ENCODE results near the gene IL1RAPL1.

Gene IL1RAPL1

GRCh38 chrX:29643181-29643580 lies 1055.9 kb downstream of the IL1RAPL1 start:
- no peak for DNase-seq (ENCODE audit: low read depth)

DNA sequence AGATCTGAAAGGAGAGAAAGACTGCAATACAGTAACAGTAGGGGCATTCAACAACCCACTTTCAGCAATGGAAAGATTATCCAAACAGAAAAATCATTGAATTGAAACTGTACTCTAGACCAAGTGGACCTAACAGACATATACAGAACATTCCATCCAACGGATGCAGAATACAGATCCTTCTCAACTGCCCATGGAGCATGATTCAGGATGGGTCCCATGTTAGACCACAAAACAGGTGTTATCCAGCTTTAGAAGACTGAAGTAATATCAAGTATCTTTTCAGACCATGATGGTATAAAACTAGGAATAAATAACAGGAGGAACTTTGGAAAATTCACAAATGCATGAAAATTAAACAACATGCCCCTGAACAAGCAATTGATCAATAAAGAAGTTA lies 1060.9 kb downstream of the IL1RAPL1 start:
- no peak for DNase-seq (ENCODE audit: low read depth)

DNA sequence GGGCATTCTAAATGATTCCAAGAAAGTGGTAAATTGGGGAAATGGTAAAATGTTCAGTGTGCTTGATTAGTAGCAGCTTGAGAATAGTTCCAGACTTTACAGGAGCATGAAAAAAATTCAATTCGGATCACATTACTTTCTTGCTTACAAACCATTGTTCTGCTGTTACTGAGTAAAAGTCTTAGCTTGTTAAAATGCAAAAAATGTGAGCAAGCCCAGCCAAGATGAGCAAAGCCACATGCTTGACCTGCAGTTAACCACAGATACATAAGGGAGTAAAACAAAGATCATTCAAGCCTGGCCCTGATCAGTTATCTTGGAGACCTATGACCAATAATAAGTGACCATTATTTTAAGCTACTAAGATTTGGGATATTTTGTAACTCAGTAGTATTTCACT lies 1065.2 kb downstream of the IL1RAPL1 start:
- no peak for DNase-seq (ENCODE audit: low read depth)

GRCh38 chrX:29653721-29654120 lies 1066.5 kb downstream of the IL1RAPL1 start:
- no peak for DNase-seq (ENCODE audit: low read depth)

DNA sequence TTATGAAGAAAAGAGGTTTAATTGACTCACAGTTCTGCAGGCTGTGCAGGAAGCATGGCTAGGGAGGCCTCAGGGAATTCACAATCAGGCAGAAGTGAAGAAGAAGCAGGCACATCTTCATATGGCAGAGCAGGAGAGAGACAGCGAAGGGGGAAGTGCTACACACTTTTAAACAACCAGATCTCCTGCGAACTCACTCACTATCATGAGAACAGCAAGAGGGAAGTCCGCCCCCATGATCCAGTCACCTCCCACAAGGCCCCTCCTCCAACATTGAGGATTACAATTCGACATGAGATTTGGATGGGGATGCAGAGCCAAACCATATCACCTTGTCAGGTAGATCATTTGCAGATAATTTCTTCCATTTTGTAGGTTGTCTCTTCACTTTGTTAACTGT lies 1072.7 kb downstream of the IL1RAPL1 start:
- no peak for DNase-seq (ENCODE audit: low read depth)

- no peak for DNase-seq (ENCODE audit: low read depth)
These were observed 1074.0 kb downstream of the IL1RAPL1 start for GRCh38 chrX:29661290-29661689.

GRCh38 chrX:29662101-29662500 lies 1074.9 kb downstream of the IL1RAPL1 start:
- DNase-seq (ENCODE audit: low read depth): no peak

- no peak for DNase-seq (ENCODE audit: low read depth)
These were observed 1075.7 kb downstream of the IL1RAPL1 start for GRCh38 chrX:29662759-29663503.

DNA sequence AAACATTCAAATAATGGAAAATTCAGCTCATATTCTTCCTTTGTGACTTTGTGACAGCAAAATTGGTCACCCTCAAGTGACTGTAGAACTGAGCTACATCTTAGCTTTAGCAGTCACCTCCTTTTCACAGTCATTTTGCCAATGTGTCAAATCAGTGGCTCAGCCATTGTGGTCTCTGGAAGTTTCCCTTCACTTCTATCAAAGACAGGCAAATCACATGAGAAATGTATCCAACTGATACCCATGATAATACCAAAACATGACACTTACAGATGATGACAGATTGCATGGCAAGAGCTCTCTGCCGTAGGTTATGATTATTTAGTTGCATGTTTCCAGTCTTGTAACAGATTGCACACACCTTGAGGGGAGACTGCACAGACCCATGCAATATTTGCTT lies 1078.3 kb downstream of the IL1RAPL1 start:
- DNase-seq (ENCODE audit: low read depth): no peak

DNA sequence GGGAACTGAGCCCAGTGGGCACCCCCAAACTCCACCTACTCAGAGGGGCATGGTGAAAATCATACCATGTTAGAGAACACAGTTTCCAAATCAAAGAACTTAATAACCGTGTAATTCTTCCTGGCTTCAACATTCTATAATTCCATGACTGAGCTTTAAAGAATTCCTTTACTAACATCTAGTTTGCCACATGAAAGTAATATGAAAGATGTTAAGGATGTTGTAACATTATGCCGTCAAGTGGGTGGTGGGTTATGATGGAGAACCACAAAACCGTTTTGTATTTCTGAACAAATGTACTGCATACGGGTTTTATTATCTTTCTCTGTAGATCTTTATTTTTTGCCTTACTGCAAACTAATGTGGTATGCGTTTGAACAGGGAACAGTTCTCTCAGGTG lies 1079.1 kb downstream of the IL1RAPL1 start:
- DNase-seq (ENCODE audit: low read depth): no peak

DNA sequence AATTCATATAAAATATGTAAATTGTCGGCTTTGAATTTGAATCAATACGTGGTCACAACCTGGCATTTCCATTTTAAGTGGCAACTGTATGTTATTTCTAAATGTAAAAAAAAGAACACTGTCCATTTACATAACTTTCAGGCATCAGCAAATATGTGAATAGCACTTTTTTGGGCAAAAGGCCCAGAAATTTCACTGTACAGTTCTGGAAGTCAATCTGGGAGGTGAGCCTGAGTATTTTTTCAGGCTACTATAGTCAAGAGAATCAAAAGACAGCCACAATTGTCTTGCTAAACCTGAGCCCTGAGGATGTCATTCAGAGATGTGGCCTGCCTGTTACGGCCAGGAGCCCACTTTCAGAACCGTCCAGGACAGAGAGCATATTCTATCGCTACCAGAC lies 1084.2 kb downstream of the IL1RAPL1 start:
- DNase-seq (ENCODE audit: low read depth): no peak

- DNase-seq (ENCODE audit: low read depth): no peak
These were observed 1100.4 kb downstream of the IL1RAPL1 start for GRCh38 chrX:29687687-29688086.

GRCh38 chrX:29690061-29690460 lies 1102.8 kb downstream of the IL1RAPL1 start:
- DNase-seq (ENCODE audit: low read depth): no peak

DNA sequence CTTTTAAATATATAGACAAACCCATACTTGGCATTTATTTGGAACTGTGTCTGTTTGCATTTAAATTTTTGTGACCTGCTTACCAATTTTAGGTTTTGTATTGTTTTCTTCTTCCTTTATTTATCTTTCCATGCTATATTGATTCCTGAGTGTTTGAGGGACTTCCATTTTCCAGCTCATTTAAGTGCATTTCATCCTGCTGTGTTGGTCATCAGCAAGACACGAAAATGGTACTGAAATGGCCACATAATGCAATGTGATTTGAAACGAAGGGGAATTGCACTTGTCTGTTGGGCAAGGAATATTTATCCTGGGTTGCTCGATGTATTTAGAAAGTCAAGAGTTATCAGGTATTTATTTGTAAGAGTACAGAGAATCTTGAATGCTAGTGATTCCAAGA lies 1103.8 kb downstream of the IL1RAPL1 start:
- no peak for DNase-seq (ENCODE audit: low read depth)

- DNase-seq (ENCODE audit: low read depth): no peak
These were observed 1106.7 kb downstream of the IL1RAPL1 start for GRCh38 chrX:29693912-29694311.

DNA sequence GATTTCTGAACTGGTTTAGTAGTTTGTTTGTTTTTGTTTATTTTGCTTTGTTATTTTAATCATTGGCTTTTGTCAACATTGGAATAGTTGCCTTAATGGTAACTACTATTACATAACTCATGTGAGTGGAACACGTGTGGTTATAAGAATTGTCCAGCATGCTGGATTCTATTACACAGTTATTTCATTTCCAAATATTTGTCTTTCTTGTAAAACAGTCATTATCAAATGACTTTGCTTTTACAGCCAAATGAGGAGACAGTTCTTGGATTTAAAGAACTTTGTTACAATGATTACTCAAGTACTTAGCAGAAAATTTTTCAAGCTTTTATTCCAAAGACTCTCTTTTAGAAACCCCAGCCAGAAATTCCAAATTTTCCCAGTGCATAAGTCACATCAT lies 1112.0 kb downstream of the IL1RAPL1 start:
- no peak for DNase-seq (ENCODE audit: low read depth)

DNA sequence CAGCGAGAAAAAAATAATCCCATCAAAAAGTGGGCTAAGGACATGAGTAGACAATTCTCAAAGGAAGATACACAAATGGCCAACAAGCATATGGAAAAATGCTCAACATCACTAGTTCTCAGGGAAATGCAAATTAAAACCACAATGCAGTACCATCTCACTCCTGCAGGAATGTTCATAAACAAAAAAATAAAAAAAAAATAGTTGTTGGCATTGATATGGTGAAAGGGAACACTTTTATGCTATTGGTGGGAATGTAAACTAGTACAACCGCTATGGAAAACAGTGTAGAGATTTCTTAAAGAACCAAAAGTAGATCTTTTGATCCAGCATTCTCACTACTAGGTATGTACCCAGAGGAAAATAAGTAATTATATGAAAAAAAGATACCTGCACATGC lies 1119.8 kb downstream of the IL1RAPL1 start:
- DNase-seq (ENCODE audit: low read depth): no peak

- DNase-seq (ENCODE audit: low read depth): no peak
These were observed 1133.9 kb downstream of the IL1RAPL1 start for GRCh38 chrX:29721152-29721551.

DNA sequence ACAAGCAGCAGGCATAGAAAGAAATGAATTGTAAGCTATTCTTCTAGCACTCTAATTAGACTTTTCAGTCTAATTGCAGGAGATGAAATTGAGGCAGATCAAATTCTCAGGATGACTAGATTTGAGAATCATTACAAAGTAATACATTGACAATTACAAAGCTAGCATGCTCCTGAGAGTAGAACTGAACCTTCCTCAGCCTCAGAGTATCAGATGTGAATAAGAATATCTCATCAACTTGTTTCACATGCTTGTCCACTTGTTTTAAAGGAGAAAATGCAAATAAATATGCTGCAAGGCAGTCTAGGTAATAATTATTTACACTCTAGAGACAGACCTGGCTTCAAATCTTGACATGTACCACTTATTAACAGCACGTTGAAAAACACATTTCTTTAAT lies 1137.1 kb downstream of the IL1RAPL1 start:
- DNase-seq (ENCODE audit: low read depth): no peak

- no peak for DNase-seq (ENCODE audit: low read depth)
These were observed 1139.6 kb downstream of the IL1RAPL1 start for GRCh38 chrX:29726811-29727210.

GRCh38 chrX:29728639-29729038 lies 1141.4 kb downstream of the IL1RAPL1 start:
- no peak for DNase-seq (ENCODE audit: low read depth)

DNA sequence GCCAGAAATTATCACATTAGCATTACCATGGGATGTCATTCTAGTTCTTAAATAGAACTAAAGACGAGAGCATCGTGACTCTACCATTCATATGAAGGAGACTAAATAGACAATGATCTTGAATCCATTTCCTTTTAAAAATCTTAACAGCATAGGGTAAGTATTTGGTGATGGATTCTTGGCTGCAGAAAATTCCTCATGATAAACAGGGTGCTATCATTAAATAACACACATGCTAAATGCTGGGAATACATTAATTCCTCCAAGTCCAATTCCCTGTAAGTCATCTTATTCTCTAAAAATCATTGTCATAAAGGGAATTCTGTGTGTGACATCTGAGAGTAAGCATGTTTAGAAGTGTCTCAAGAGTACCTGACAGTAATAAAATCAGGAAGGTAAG lies 1157.7 kb downstream of the IL1RAPL1 start:
- DNase-seq (ENCODE audit: low read depth): no peak

DNA sequence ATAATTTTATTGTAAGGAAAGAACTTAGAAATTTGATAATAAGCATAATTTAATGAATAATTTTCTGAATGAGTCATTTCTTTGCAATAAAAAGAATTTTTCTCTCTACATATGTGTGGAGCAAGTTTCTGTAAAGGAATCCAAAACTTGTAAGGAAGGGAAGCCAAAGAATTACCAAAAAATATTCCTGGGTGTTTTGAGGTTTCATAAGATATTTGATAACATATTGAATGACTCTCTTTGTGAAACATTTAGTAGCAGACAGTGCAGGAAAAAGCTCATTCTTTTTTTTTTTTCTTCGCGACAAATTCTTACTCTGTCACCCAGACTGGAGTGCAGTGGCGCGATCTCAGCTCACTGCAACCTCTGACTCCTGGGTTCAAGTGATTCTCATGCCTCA lies 1159.1 kb downstream of the IL1RAPL1 start:
- DNase-seq (ENCODE audit: low read depth): no peak

DNA sequence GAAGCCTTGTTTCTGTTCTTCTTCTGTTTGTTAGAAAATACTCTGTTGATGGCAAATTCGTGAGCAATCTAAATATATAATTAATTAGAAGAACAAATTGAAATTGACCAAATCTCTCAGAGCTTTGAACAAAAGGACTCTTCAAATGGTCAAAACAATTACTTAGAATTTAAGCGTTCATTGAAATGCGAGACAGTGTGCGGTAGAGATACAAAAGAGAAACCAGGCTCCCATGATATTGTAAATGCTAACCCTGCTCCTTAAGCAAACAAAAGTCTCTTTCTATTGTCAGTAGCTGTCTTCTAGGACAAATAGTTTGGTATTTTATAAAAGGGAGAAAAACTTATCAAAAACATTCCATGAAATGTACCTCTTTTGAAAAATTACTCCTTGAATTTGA lies 1174.8 kb downstream of the IL1RAPL1 start:
- no peak for DNase-seq (ENCODE audit: low read depth)
